Trophoblast cell (in vitro differentiated cells and primary cell): ENCODE results near the gene EEA1.
"Not testable (repeated sequence)": the region's sequence is repeated elsewhere in the genome, so short reads cannot be mapped to it uniquely, and the experiment has no call there.

ENCODE experiments used
- DNase-seq, 2 donors: peaks; one replicate each; pipeline ENCODE4 v3.0.0-alpha.2; 2016
- H2AFZ ChIP-seq: 2 replicates; pipeline ENCODE4 v1.6.1; 2013; ENCODE audit warnings: low read length, moderate library complexity, mild to moderate bottlenecking; ENCODE audit not compliant: insufficient read depth, poor library complexity
- H2AK5ac ChIP-seq: 2 replicates; pipeline ENCODE4 v1.6.1; 2013; ENCODE audit warnings: mild to moderate bottlenecking, low read length
- H2BK120ac ChIP-seq: 2 replicates; pipeline ENCODE4 v1.6.1; 2013; ENCODE audit warnings: low read length, mild to moderate bottlenecking, moderate library complexity; ENCODE audit not compliant: insufficient read depth, poor library complexity
- H2BK12ac ChIP-seq: 2 replicates; pipeline ENCODE4 v1.6.1; 2013; ENCODE audit warnings: mild to moderate bottlenecking, low read length, moderate library complexity
- H2BK5ac ChIP-seq: 2 replicates; pipeline ENCODE4 v1.6.1; 2013; ENCODE audit warnings: low read length, low read depth, moderate library complexity, mild to moderate bottlenecking; ENCODE audit not compliant: poor library complexity
- H3K14ac ChIP-seq: 2 replicates; pipeline ENCODE4 v1.6.1; 2013; ENCODE audit warnings: mild to moderate bottlenecking, low read length
- H3K18ac ChIP-seq: 2 replicates; pipeline ENCODE4 v1.6.1; 2013; ENCODE audit warnings: mild to moderate bottlenecking, low read length
- H3K23ac ChIP-seq: 2 replicates; pipeline ENCODE4 v1.6.1; 2013; ENCODE audit warnings: low read length
- H3K27ac ChIP-seq: 2 replicates; pipeline ENCODE4 v1.5.1; 2013; ENCODE audit warnings: low read depth, mild to moderate bottlenecking, inconsistent platforms, low read length, moderate library complexity
- H3K27me3 ChIP-seq: 2 replicates; pipeline ENCODE4 v1.6.1; 2013; ENCODE audit warnings: inconsistent platforms, mild to moderate bottlenecking, low read length, moderate library complexity; ENCODE audit not compliant: insufficient read depth
- H3K36me3 ChIP-seq, 2 experiments: 1 replicate in 1 of 2; 2 replicates in 1 of 2; pipeline ENCODE4 v1.6.1; 2013; ENCODE audit warnings: low read length in 2 of 2, mild to moderate bottlenecking in 2 of 2, moderate library complexity in 1 of 2; ENCODE audit not compliant: insufficient read depth in 2 of 2, control insufficient read depth in 1 of 2
- H3K4ac ChIP-seq: 2 replicates; pipeline ENCODE4 v1.6.1; 2013; ENCODE audit warnings: low read depth, mild to moderate bottlenecking, low read length, moderate library complexity
- H3K4me1 ChIP-seq, 2 experiments: 1 replicate in 1 of 2; 2 replicates in 1 of 2; pipeline ENCODE4 v1.6.1; 2013; ENCODE audit warnings: low read length in 2 of 2, mild to moderate bottlenecking in 2 of 2, moderate library complexity in 1 of 2; ENCODE audit not compliant: insufficient read depth in 2 of 2, control insufficient read depth in 1 of 2
- H3K4me2 ChIP-seq: 2 replicates; pipeline ENCODE4 v1.6.1; 2013; ENCODE audit warnings: inconsistent platforms, mild to moderate bottlenecking, low read length, moderate library complexity
- H3K4me3 ChIP-seq: 2 replicates; pipeline ENCODE4 v1.5.1; 2013; ENCODE audit warnings: mild to moderate bottlenecking, low read depth, low read length, inconsistent platforms
- H3K79me1 ChIP-seq: one replicate; pipeline ENCODE4 v1.6.1; 2013; ENCODE audit warnings: low read length
- H3K79me2 ChIP-seq: 2 replicates; pipeline ENCODE4 v1.6.1; 2013; ENCODE audit warnings: low read length, mild to moderate bottlenecking; ENCODE audit not compliant: control insufficient read depth, insufficient read depth, poor library complexity
- H3K9ac ChIP-seq: 2 replicates; pipeline ENCODE4 v1.6.1; 2013; ENCODE audit warnings: mild to moderate bottlenecking, low read length
- H3K9me3 ChIP-seq: 2 replicates; pipeline ENCODE4 v1.6.1; 2013; ENCODE audit warnings: low read depth, mild to moderate bottlenecking, control low read depth, inconsistent platforms, low read length; ENCODE audit not compliant: insufficient read depth
- H4K12ac ChIP-seq: 2 replicates; pipeline ENCODE4 v1.6.1; 2013; ENCODE audit warnings: low read depth, mild to moderate bottlenecking, low read length, moderate library complexity
- H4K8ac ChIP-seq: 2 replicates; pipeline ENCODE4 v1.6.1; 2013; ENCODE audit warnings: low read depth, mild to moderate bottlenecking, low read length, moderate library complexity
- H4K91ac ChIP-seq: one replicate; pipeline ENCODE4 v1.6.1; 2013; ENCODE audit warnings: low read depth, mild to moderate bottlenecking, low read length, moderate library complexity
- WGBS: extraction: QIAGEN DNeasy Blood & Tissue Kit; methylation state at CpG from one replicate; pipeline ENCODE4 v1.1.7; 2013; ENCODE audit warnings: missing lambda C conversion rate; ENCODE audit not compliant: insufficient read length, insufficient coverage; ENCODE audit errors: extremely low coverage; 5-methylcytosine and 5-hydroxymethylcytosine counted together

Gene EEA1

GRCh38 chr12:92794356-92794755 lies 134.7 kb downstream of the EEA1 start:
- not testable (repeated sequence) for H3K9ac ChIP-seq, H3K27me3 ChIP-seq, H3K18ac ChIP-seq, H3K27ac ChIP-seq, H4K12ac ChIP-seq, DNase-seq, H2BK5ac ChIP-seq, H2BK120ac ChIP-seq, H3K4me2 ChIP-seq, H2AK5ac ChIP-seq, H3K9me3 ChIP-seq, H3K14ac ChIP-seq, H2AFZ ChIP-seq, H3K79me2 ChIP-seq, H4K8ac ChIP-seq, H2BK12ac ChIP-seq, H3K4ac ChIP-seq, H3K23ac ChIP-seq, H3K4me3 ChIP-seq, H3K79me1 ChIP-seq, H3K36me3 ChIP-seq, H3K4me1 ChIP-seq, H4K91ac ChIP-seq
- WGBS = no CpG with 5 or more reads among the region's 5 CpGs

DNA sequence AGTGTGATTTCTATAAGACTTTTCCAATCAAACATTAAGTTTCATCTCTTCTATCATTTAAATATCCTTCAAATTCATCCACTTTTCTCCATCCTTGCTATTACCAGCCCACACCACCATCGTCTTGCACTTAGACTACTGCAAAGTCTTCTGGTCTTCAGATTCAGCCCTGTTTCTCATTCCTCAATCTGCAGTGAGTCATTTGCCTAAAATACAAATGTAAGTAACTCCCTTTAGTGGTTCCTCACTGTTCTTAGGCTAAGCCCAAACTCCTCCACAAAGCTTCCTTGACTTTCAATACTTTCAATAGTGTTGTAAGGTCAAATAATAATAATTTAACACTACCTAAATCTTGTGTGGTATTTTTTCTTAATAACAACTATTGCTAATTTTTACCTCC lies 143.1 kb downstream of the EEA1 start:
- no peak overlapping the region for H4K12ac ChIP-seq
- H3K14ac ChIP-seq = no peak overlapping the region
- H3K18ac ChIP-seq = no peak overlapping the region
- H3K79me2 ChIP-seq = no peaks in the 10 kb centered on the region
- 100% methylated on average over 1 of the region's 1 CpG for WGBS
- no peak overlapping the region for H2BK5ac ChIP-seq
- H3K27me3 ChIP-seq = no peaks in the 10 kb centered on the region
- no peak overlapping the region for H3K4ac ChIP-seq
- peaks cover 0 to 6% of the 10 kb centered on the region in 2 experiments for H3K36me3 ChIP-seq
- no peak overlapping the region for H2AK5ac ChIP-seq
- no peak for DNase-seq
- H2AFZ ChIP-seq = no peak overlapping the region
- no peak overlapping the region for H3K4me2 ChIP-seq
- H3K27ac ChIP-seq = no peak overlapping the region
- H3K4me1 ChIP-seq = no peaks in the 10 kb centered on the region
- no peak overlapping the region for H2BK12ac ChIP-seq
- no peaks in the 10 kb centered on the region for H3K9me3 ChIP-seq
- H4K8ac ChIP-seq = no peak overlapping the region
- no peak overlapping the region for H2BK120ac ChIP-seq
- no peak overlapping the region for H3K23ac ChIP-seq
- H3K4me3 ChIP-seq = no peak overlapping the region
- no peak overlapping the region for H3K9ac ChIP-seq
- H4K91ac ChIP-seq = no peak overlapping the region
- no peaks in the 10 kb centered on the region for H3K79me1 ChIP-seq

GRCh38 chr12:92785563-92785950 lies 143.5 kb downstream of the EEA1 start:
- no peak overlapping the region for H3K4me2 ChIP-seq
- no peak overlapping the region for H3K27ac ChIP-seq
- H3K18ac ChIP-seq = no peak overlapping the region
- H3K36me3 ChIP-seq = peaks cover 0 to 8% of the 10 kb centered on the region in 2 experiments
- H2BK5ac ChIP-seq = no peak overlapping the region
- H3K9ac ChIP-seq = no peak overlapping the region
- no peaks in the 10 kb centered on the region for H3K79me1 ChIP-seq
- no peak overlapping the region for H3K4me3 ChIP-seq
- H3K9me3 ChIP-seq = no peaks in the 10 kb centered on the region
- no peaks in the 10 kb centered on the region for H3K4me1 ChIP-seq
- no peak overlapping the region for H2BK12ac ChIP-seq
- no peak overlapping the region for H4K8ac ChIP-seq
- H2BK120ac ChIP-seq = no peak overlapping the region
- DNase-seq = no peak
- H3K23ac ChIP-seq = no peak overlapping the region
- no peaks in the 10 kb centered on the region for H3K79me2 ChIP-seq
- no peak overlapping the region for H3K14ac ChIP-seq
- H2AFZ ChIP-seq = no peak overlapping the region
- no CpG with 5 or more reads among the region's 1 CpG for whole genome bisulfite sequencing
- H4K12ac ChIP-seq = no peak overlapping the region
- no peak overlapping the region for H4K91ac ChIP-seq
- H3K4ac ChIP-seq = no peak overlapping the region
- no peak overlapping the region for H2AK5ac ChIP-seq
- no peaks in the 10 kb centered on the region for H3K27me3 ChIP-seq

DNA sequence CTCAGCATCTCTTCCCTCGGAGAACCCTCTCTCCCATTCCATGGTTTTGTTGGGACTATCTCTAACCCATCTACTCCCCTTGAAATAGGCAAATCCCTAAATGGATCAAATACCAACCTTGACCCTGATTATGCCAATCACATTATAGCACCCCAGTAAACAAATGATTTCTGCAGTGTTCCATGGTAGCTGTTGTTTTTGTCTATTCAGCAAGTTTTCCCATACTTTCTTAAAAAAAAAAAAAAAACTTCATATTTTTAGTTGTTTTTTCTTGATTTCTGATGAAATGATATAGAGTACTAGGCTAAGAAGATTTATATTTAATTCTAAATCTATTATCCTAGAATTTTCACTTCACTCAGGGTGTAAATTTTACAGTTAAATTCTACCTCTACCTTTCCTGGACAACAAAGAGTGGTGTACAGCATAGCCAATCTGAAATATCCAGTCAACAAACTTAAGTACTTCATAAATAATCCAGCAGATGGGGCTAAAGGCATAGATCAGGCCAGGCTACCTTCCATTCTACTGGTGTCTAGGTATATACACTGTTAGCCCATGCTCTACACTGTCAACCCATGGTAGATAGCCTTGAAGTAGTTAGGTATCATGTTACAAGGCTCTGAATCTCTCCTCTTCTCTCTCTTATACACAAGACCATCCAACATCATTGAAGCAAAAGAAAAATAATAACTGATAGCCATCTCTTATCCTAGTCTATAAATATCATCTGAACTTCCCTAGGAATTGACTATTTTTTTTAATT lies 144.1 kb downstream of the EEA1 start:
- Histone ChIP-seq H3K4me1 (no peaks in the 10 kb centered on the region), H3K79me1 (no peaks in the 10 kb centered on the region), H2BK120ac (no peak overlapping the region), H2BK5ac (no peak overlapping the region), H3K23ac (no peak overlapping the region), H3K4ac (no peak overlapping the region), H3K79me2 (no peaks in the 10 kb centered on the region), H4K8ac (no peak overlapping the region), H3K4me3 (no peak overlapping the region), H3K18ac (no peak overlapping the region), H2AK5ac (no peak overlapping the region), H2BK12ac (no peak overlapping the region), H4K91ac (no peak overlapping the region), H3K36me3 (peaks cover 0 to 8% of the 10 kb centered on the region in 2 experiments), H2AFZ (no peak overlapping the region), H3K9me3 (no peaks in the 10 kb centered on the region), H3K4me2 (no peak overlapping the region), H3K27ac (no peak overlapping the region), H4K12ac (no peak overlapping the region), H3K27me3 (no peaks in the 10 kb centered on the region), H3K14ac (no peak overlapping the region), H3K9ac (no peak overlapping the region)
- WGBS = no CpG with 5 or more reads among the region's 1 CpG
- DNase-seq = peak; percentile 51 to 93
